NCI-H510A (cell line): ENCODE measurements around the gene ACOX3.
"Not testable (repeated sequence)": the region's sequence is repeated elsewhere in the genome, so short reads cannot be mapped to it uniquely, and the experiment has no call there.

Source experiments
- DNase-seq: peaks from one replicate; lab custom pipeline; 2025; lab: John Stamatoyannopoulos, UW

ACOX3 gene

DNA sequence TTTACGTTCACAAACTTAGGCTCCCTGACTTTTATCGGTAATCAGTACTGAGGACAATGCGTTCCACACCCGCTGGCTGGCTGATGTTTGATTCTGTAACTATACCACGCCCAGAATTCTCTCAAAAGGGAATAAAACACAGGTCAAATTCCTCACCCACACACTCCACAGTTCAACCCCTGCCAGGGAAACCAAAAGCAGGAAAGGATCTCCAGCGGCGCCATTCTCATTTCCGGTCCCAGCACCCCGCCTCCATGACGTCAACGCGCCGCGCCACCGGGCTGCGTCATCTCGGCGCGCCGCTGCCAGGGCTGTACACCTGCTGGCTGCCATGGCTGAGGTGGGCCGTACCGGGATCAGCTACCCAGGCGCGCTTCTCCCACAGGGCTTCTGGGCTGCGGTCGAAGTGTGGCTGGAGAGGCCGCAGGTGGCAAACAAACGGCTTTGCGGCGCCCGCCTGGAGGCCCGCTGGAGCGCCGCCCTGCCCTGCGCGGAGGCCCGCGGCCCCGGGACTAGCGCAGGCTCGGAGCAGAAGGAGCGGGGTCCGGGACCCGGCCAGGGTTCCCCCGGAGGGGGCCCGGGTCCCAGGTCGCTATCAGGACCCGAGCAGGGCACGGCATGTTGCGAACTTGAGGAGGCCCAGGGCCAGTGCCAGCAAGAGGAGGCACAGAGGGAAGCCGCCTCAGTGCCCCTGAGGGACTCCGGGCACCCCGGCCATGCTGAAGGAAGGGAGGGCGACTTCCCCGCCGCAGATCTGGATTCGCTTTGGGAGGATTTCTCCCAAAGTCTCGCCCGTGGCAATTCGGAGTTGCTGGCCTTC lies at the start of gene ACOX3, which contains the start of gene TRMT44:
TSS of gene ACOX3 (minus strand) at position 232 of the 820 bp plus-strand sequence. CDS start 24,202 bp downstream, outside the sequence.
TSS of gene TRMT44 (plus strand) at position 286 of the 820 bp plus-strand sequence. CDS start at position 332, 46 bp downstream.
- DNase-seq, result peak; percentile 22

DNA sequence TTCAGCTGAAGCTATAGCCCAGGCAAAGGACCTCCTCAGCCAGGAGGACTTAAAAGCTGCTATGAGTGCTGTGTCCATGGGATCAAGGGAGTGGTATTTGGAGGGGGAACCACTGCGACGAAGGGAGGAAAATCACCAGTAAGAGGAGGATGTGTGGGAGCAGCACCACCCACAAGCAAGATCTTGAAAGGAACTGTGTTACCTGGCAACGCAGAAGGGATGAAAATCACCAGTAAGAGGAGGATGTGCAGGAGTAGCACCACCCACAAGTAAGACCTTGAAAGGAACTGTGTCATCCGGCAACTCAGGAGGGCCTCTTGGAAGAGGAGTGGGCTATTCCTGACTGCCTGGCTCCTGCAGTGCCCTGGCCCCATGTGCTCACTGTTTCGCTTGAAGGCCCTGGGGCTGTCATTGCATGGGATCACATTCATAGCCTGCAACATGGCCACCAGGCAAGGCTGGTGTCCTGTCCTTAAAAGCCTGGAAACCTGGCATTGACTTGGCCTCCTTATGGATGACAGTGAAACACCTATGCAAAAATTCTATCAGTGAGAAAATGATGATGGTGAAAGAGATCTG lies 48.4 kb upstream of the ACOX3 start:
- DNase-seq, result no peak

DNA sequence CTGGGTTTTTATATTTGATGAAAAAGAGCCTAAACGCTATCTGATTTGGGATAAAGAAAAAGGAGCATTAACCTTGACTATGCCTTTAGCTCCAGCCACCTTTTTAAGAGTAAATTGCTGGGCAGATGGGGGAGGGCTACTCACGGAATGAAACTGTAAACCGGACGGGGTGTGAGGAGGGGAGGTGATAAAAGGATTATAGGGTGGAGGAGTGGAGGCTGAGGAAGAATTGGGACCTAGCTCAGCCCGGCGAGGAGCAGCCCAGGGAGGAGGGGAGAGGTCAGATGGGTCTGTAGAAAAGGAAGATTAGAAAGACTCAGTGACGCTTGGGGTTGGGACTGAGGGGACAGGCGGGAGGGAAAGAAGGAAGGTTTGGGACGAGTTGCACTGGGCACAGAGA lies 46.1 kb upstream of the ACOX3 start:
- DNase-seq, result not testable (repeated sequence)

DNA sequence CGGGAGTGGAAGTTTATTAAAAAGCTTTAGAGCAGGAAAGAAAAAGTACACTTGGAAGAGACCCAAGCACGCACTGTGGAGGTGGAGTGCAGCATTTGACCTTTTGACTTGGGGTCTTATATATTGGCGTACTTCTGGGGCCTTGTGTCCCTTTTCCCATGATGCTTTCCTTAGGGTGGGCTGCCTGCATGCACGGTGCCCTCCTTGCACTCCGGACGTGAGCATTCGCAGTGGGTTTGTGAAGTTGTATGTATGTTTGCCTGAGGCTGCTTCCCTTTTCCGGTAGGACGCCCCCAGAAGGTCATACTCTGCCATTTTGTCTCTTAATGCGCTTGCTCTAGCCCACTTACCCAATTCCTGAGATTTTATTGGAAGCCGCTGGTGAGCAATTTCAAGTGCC lies 39.7 kb upstream of the ACOX3 start:
- no peak for DNase-seq

DNA sequence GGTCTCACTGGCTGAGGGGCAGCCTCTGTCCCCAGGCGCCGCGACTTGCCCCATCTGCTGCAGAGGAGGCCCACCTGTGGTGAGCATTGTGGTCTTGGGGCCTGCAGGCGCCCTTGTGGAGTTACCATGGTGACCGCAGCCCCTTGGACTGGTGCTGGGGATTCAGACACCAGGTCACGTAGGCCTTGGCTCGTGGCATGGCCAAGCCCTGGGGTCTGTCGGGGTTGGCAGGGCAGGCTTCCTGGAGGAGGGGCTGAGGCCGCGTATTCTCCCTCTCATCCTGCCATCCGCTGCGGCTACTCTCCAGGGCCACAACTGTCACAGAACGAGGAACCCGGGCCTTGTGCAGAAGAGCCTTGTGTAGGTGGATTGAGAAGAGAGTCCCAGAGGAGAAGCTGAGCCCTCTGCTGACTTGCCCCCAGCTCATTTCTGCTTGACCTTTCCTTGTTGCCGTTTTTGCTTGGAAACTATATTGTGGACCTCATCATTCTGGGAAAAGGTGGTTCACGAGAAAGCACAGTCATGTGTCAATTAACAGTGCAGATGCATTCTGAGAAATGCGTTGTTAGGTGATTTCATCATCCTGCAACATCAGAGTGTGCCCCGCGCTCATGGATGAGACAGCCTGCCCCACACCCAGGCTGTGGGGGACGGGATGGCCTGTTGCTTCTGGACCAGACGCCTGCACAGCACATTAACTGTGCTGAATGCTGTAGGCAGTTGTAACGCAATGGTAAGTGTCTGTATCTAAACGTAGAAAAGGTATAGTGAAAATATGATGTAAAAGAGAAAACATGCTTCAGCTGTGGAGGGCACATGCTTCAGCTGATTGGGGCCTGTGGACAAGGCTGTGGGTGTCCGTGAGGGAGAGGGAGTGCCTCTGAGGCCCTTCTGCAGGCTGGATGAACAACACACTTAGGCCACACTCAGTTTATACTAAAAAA lies 38.5 kb upstream of the ACOX3 start:
- DNase-seq, result no peak

DNA sequence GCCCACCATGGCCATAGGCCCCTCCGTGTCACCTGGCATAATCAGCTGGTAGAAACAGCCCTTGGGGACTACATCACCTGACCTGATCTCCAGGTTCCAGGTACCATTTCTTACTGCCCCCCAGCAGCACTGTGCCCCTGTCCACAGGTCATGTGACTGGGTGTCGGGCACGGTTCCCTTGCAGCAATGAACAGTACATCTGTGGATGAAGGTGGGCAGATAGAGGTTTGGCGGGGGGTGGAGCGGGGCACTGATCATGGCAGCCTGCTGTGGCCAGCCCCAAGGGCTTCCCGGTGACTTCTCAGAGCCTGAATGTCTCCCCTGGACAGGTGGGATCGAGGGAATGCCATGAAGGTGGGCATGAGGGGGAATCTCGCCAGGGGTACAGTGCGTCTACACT lies 37.8 kb upstream of the ACOX3 start:
- no peak for DNase-seq

DNA sequence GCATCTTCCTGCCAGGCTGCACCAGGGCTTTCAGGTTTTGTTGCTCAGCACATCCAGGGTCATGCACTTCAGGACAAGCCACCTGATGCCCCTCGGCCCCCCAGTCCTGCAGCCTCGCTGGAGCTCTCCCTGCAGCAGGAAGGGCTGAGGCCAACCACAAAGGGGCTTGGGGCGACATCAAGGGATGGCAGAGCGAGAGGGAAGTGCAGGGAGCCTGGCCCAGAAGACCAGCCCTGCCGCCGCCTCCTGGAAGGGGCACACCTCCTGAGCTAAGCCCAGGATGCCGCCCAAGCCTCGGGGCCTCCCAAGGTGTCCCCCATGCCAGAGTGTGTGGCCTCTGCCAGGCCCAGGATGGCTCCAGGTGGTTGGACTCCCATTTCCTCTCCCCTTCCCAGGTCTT lies 37.2 kb upstream of the ACOX3 start:
- no peak for DNase-seq

DNA sequence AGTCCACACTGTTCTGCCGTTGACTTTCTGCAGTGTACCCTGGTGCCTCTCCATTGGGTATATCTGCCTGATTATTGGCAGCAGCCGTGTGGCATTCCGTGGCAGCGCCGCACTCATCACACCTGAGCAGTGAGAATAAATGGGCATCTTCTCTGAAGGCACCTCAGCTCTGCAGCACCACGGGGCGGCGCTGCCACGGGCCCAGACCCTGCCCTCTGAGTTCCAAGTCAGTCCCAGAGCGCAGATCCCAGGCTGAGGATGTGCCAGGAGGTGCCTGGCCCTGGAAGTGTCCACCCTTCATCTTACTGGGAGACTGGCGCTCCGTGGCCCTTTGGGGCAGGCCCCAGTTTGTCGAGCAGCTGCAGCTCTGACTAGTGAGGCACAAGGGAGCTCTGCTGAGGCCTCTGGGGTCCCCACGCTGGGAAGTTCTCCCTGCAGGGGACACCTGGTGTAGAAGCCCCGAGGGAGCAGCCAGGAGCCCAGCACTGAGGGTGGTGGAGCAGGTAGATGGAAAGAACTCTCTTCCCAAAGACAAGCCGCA lies 36.6 kb upstream of the ACOX3 start:
- DNase-seq, result no peak

DNA sequence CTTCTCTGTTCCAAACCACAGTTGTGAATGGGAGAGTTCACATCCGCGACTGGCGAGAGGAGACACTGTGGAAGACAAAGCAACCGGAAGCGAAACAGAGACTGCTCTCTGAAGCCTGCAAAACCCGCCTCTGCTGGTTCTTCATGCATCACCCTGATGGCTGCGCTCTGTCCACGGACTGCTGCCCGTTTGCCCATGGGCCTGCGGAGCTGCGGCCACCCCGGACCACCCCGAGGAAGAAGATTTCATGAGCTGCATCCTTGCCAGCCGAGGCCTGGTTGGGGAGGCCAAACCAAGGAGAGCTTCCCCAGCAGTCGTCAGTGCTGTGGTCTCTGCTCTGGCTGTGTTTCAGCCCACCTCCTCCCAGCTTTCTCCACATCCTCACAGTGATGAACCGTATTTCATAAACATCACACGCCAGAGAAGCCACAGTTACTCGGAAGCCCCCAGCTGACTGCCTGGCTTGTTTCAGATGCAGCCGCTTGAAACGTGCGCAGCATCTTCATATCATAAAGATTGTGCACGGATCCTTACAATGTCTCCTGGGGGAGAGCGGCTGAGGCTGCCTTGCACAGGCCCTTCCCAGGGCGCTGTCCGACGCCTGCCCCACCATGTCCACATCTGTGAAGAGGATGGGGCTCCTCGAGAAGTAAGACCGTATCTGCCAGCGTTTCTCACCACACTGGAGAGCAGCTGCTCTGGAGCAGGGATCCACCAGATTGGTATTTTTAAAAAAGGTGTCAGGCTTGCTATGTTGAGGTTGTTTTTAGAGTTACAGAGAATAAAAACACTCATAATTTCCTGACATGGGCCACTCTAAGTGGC lies 35.4 kb upstream of the ACOX3 start:
- no peak for DNase-seq

DNA sequence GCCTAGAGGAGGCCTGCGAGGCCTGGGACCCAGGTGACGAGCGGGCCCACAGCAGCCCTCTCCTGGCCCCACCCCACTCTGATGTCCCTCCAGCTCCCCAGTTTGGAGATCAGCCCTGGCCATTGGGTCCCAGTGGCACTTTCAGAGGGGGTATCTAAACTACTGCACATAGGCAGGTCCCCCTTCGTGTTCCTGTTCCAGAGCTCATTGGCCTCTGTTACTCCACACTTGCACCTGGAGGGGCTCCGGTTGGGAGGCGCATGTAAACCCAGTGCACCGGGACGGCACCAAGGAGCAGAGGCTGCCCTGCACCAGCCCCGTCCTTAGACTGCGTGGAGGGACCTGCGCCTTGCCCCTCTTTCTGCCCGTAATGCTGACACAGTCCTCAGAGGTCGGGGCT lies 34.3 kb upstream of the ACOX3 start:
- DNase-seq, result no peak

DNA sequence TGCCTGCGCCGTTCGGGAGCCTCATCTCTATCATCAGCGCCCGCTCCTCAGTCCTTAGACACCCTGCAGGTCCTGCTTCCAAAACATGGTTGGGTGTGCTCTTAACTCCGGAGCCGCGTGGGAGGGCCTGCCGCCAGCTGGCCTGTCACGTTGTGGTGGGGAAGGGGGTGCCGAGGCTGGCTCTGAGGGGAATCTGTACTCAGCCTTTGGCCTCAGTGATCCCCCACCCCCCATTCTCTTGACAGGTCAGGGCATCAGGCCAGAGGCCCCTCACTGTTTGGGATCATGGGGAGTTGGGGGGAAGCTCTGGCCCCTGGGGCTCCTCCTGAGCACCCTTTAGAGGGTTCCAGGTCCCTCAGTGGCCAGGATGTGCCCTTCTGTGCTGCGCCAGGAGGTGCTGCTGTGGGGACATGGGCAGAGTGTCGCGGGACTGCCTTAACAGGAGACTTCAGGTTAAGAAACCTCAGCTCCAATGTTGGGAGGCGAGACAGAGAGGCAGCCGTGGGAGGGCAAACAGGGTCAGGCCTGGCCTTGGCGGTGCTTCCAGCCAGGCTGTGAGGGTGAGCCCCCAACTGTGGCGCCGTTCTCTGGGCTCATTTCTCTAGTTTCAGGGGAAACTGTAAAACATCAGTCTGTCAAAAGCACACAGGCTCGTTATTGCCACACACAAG lies 33.5 kb upstream of the ACOX3 start:
- DNase-seq, result no peak

DNA sequence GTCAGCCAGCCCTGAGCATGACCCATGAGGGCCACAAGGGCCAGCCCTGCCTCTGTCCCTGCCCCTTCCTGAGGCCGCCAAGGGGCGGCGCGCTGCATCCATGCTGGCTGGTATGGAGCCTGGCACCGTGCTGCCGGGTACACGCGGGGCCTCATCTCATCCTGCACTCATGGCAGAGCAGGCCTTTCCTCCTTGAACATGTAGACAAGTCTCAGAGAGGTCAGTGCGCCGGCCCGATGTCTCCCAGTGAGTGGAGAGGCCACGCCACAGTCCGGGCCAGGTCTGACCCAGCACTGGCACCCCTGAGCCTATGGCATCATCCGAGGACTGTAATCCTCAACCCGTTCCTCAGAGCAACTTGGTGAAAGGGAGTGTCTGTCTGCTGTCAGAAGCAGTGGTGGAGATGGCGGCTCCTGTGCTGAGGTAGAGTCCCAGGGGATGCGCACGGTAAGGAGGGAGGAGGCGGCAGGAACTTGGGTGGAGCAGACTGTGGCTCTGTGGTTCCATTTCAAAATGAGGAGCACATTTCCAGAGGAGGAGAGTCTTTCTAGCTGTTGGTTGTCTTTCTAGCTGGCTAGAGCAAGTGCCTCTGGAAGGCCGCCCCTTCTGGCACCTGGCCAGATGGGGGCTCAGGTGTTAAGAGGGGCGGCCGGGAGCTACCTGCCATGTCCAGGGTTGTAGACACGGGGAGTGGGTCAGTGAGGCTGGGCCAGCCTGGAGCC lies 32.8 kb upstream of the ACOX3 start:
- no peak for DNase-seq

DNA sequence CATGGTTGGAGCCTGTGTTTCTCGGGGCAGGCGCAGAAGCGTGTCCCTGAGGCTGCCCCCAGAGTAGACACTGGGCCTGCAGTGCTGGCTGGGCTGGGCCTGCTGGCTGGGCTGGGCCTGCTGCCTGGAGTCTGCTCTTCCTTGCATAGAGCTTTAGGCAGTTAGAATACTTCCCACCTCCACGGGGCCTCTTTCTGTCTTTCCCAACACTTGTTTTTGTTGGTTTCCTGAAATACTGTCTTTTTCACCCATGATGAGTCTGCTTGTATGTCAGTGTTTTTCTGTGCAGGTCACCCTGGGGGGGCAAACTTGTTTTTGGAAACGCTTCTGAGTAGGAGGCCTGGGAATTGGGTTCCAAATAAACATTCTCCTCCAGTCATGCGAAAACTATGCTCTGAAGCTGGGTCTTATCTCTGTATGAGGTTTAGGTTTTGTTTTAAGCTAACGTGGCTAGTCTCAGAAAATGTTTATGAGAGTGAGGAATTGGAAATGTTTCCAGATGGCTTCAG lies 32.2 kb upstream of the ACOX3 start:
- DNase-seq, result no peak

DNA sequence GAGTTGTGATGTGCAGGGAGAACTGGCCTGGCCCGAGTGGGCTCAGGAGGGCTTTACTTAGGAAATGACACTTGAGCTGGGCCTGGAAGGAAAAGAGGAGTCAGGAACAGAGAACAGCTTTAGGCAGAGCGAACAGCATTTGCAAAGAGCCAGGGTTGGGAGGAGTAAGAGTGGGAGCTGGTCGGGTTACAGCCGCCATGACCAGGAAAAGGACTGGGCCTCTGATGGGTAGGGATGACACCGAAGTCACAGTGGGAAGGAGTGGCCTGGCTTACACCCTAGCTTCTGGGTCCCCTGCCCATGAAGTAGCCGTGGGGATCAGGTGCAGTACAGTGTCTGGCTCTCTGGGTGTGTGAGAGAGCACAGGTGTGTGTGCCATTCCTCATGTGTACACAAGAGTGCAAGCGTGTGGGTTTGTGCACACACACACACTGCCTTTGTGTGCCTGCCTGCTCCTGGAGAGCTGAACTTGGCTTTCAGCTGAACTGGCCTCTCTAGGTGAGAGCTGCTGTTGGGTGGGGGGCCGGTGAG lies 31.7 kb upstream of the ACOX3 start:
- DNase-seq, result no peak

DNA sequence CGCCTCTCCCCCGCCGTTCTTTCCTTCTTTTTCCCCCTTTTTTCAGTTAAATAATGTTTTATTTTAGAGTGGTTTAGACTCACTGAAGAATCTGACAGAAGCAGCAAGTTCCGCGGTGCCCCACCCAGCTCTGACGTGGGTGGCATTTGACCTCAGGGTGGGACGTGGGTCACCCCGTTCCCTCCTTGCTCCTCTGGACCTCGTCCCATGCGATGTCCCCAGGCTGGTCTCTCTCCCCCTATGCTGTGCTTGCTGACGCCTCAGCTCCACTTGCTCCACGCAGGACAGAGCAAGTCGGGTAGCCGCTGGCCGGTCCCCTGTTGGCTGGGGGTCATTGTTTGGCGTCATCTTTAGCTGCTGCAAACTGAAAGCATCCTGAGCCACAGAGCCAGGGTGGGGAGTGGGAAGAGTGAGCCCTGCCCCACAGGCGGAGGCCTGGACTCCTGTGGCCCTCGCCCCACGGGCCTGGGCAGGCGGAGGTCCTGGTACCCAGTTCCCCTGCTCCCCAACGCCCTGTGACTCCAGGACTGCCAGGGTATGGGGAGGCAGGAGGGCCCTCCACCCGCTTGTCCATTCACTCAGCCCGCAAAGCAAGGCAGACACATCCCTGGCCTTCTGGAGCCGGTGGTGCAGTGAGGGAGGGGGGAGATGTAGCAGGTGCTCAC lies 30.8 kb upstream of the ACOX3 start:
- DNase-seq, result no peak

DNA sequence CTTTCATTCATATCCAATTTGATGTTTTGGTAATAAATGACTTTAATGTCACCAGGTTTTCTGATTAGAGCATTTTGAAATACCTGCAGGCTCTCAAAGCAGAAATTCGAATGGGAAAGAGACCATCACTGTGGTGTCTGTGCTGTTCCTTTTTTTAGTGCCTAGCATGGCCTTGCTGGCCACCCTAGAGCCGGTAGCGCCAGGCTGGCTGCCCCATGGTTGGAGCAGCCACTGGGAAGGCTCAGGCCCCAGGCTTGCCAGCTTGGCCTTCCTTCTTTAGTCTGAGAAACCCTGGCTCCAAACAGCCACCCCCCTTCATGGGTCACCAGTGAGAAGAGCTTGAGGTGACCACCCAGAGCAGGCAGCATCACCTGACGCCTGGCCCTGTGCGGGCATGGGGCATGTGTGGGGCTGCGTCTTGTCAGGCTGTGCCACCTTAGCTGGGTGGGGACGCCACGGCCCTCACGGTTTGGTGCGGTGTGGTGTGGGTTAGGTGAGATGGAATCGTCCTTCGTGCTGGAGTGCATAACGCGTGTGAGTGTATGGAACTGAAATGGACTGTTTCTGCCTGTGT lies 30.0 kb upstream of the ACOX3 start:
- no peak for DNase-seq

DNA sequence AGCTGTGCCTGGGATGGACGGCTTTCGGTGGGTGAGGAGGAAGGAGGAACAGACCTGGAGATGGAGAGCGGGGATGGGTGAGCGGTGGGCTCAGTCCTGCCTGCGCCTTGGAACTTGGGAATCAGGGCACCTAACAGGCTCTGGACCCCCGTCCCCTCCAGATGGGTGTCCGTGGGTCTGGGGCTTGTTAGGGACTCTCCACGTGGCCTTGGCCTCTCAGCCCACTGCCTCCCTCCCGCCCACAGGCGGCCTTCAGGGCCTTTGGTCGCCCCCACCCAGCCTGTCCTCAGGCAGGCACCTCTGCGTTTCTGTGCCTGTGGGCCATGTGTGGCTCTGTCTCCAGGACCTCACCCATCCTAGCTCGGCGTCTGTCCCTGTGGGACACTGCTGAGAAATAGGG lies 29.0 kb upstream of the ACOX3 start:
- no peak for DNase-seq

DNA sequence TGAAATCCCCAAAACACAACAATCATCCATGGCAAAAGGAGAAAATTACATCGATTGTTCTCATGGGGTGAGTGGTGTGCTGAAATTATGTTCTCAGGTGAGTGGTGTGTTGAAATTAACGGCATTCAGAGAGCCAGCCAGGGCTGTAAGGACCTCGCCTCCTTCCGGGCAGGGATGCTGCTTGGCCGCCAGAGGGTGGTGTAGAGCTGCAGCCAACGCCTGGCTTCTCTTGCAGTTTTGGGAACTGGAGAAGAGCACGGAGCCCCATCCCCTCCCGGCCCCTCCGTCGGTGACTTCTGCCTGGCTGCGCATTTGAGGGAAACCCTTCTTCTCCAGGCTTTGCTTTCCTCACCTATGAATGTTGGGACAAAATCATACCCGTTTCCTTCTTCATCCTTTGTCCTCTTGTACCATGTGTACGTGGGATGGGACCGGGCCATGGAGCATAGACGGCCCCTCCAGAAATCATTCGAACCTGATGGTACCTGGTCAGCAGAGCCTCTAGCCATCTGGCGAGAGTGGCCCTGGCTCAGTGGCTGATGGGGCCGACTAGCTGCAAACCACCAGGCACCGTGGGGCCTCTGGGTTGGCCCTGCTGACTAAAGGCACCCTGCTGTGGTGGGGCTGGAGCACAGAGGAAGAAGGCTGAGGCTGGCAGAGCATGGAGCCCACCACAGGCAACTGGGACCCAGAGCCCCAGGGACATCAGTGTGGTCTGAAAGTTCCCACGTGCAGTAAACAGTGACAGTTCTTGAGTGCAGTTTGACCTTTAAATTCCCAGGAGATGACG lies 28.4 kb upstream of the ACOX3 start:
- DNase-seq, result no peak
